IMR-90 (cell line): Measurements from ENCODE around the gene MTHFSD.
A peak's percentile ranks its signal among the peaks of the same experiment; 100 is the strongest.

Source experiments
- CEBPB ChIP-seq: IDR thresholded peaks from 2 replicates; pipeline ENCODE4 v1.6.1; 2012; ENCODE audit warnings: low read depth, low read length, improper control_type of control experiment
- MXI1 ChIP-seq: IDR thresholded peaks from 2 replicates; pipeline ENCODE4 v1.6.1; 2012; ENCODE audit warnings: low read depth, mild to moderate bottlenecking, low read length, moderate library complexity, borderline replicate concordance
- NFE2L2 ChIP-seq: fragments of 150-350 bp; IDR thresholded peaks from 2 replicates; pipeline ENCODE4 v1.6.1; 2016; ENCODE audit warnings: low read depth, mild to moderate bottlenecking, low read length
- POLR2A ChIP-seq: IDR thresholded peaks from 2 replicates; pipeline ENCODE4 v1.6.1; 2012; ENCODE audit warnings: mild to moderate bottlenecking, low read depth, low read length
- RAD21 ChIP-seq: IDR thresholded peaks from 2 replicates; pipeline ENCODE4 v1.6.1; 2012; ENCODE audit warnings: low read length, improper control_type of control experiment
- RCOR1 ChIP-seq: IDR thresholded peaks from 2 replicates; pipeline ENCODE4 v1.6.1; 2012; ENCODE audit warnings: mild to moderate bottlenecking, low read length, improper control_type of control experiment; ENCODE audit not compliant: insufficient replicate concordance
- RFX5 ChIP-seq: IDR thresholded peaks from 2 replicates; pipeline ENCODE4 v1.8.0; 2012; ENCODE audit warnings: low read depth, mild to moderate bottlenecking, low read length, moderate library complexity
- SMC3 ChIP-seq: fragments of 150-350 bp; IDR thresholded peaks from 2 replicates; pipeline ENCODE4 v1.6.1; 2016; ENCODE audit warnings: low read depth, mild to moderate bottlenecking, antibody characterized with exemption, low read length, moderate library complexity
- TF ChIP-seq, protein P1 (sequence below): conservative IDR thresholded peaks from 2 replicates; pipeline ENCODE4 v1.5.1; 2012; ENCODE audit warnings: mild to moderate bottlenecking, low read depth, low read length, improper control_type of control experiment
- TF ChIP-seq, protein P2 (sequence below): fragments of 150-350 bp; IDR thresholded peaks from 2 replicates; pipeline ENCODE4 v1.6.1; 2017; ENCODE audit warnings: mild to moderate bottlenecking, antibody characterized with exemption, low read length, low read depth
- TF ChIP-seq, protein P3 (sequence below): fragments of 150-350 bp; IDR thresholded peaks from 2 replicates; pipeline ENCODE4 v1.6.1; 2016; ENCODE audit warnings: low read depth, mild to moderate bottlenecking, low read length, moderate library complexity, borderline replicate concordance

DNA sequence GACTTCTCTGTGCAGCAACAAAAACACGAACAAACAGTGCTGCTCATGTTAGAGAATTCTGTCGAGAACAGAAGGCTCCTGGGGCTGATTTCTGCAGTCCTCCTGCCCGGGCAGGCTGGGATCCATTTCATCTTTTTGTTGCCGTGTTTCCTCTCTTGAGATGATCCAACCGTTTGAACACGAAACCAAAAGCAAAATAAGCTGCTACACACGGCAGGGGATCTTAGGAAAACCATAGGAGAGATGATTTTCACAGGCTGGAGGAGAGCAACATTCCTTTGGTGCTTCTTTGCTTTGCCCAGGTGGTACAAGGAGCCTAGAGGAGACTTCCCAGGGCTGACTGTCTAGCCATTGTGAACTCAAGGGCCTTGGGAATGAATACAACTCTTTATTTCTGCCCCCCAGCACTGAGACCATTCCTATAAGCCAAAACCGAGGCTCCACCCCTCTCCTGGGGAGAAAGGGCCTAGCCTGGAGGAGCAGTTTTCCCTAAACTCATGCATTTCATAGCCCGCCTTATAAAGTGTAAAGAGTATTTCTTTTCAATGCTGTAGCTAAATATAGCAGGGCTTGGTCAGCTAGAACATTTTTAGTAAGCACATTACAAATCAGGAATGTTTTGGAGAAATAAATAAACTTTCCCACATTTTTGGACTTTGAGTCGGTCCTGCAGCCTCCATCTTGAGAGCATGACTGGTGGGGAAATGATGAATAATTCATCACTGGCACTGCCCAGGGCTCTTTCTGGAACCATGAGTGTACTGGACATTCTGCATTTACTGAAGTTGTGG lies 31.0 kb upstream of the MTHFSD start:
- TF ChIP-seq CEBPB (no peak), RCOR1 (peak; percentile 19), RAD21 (peak; percentile 20; the same call in 1 of the 2 replicates), RFX5 (no peak), POLR2A (peak; percentile 56; the same call in 1 of the 2 replicates), MXI1 (no peak), NFE2L2 (no peak), SMC3 (no peak)
- TF ChIP-seq, protein P1, sequence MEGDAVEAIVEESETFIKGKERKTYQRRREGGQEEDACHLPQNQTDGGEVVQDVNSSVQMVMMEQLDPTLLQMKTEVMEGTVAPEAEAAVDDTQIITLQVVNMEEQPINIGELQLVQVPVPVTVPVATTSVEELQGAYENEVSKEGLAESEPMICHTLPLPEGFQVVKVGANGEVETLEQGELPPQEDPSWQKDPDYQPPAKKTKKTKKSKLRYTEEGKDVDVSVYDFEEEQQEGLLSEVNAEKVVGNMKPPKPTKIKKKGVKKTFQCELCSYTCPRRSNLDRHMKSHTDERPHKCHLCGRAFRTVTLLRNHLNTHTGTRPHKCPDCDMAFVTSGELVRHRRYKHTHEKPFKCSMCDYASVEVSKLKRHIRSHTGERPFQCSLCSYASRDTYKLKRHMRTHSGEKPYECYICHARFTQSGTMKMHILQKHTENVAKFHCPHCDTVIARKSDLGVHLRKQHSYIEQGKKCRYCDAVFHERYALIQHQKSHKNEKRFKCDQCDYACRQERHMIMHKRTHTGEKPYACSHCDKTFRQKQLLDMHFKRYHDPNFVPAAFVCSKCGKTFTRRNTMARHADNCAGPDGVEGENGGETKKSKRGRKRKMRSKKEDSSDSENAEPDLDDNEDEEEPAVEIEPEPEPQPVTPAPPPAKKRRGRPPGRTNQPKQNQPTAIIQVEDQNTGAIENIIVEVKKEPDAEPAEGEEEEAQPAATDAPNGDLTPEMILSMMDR = no peak
- TF ChIP-seq, protein P2, sequence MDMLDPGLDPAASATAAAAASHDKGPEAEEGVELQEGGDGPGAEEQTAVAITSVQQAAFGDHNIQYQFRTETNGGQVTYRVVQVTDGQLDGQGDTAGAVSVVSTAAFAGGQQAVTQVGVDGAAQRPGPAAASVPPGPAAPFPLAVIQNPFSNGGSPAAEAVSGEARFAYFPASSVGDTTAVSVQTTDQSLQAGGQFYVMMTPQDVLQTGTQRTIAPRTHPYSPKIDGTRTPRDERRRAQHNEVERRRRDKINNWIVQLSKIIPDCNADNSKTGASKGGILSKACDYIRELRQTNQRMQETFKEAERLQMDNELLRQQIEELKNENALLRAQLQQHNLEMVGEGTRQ = no peak
- TF ChIP-seq, protein P3, sequence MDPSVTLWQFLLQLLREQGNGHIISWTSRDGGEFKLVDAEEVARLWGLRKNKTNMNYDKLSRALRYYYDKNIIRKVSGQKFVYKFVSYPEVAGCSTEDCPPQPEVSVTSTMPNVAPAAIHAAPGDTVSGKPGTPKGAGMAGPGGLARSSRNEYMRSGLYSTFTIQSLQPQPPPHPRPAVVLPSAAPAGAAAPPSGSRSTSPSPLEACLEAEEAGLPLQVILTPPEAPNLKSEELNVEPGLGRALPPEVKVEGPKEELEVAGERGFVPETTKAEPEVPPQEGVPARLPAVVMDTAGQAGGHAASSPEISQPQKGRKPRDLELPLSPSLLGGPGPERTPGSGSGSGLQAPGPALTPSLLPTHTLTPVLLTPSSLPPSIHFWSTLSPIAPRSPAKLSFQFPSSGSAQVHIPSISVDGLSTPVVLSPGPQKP = no peak
